SHP77 (cell line): ENCODE results near the gene FYB1.
"Not testable (repeated sequence)": the region's sequence is repeated elsewhere in the genome, so short reads cannot be mapped to it uniquely, and the experiment has no call there.

Experiments used
- DNase-seq, 2 experiments: peaks; one replicate each; lab custom pipeline; 2025; lab: John Stamatoyannopoulos, UW

Gene FYB1, protein sequence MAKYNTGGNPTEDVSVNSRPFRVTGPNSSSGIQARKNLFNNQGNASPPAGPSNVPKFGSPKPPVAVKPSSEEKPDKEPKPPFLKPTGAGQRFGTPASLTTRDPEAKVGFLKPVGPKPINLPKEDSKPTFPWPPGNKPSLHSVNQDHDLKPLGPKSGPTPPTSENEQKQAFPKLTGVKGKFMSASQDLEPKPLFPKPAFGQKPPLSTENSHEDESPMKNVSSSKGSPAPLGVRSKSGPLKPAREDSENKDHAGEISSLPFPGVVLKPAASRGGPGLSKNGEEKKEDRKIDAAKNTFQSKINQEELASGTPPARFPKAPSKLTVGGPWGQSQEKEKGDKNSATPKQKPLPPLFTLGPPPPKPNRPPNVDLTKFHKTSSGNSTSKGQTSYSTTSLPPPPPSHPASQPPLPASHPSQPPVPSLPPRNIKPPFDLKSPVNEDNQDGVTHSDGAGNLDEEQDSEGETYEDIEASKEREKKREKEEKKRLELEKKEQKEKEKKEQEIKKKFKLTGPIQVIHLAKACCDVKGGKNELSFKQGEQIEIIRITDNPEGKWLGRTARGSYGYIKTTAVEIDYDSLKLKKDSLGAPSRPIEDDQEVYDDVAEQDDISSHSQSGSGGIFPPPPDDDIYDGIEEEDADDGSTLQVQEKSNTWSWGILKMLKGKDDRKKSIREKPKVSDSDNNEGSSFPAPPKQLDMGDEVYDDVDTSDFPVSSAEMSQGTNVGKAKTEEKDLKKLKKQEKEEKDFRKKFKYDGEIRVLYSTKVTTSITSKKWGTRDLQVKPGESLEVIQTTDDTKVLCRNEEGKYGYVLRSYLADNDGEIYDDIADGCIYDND

DNA sequence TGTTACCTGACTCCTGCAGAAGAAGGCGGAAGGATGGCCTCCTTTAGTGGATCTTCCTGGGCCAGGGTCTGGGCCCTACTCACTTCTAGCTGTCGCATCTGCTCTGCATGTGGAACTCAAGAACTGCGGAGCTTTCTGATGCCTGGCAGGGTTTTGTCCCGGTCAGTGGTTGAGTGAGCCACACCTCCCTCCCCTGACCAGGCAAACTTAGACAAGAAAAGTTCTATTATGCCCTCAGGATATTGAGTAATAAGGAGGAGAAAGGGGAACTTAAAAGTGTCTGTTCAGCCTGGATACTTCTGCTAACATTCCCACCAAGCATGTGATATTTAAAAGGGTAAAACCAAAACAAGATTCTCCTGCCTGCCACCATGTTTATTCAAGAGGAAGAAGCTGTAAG lies at the start of gene FYB1:
TSS of gene FYB1 (minus strand) at position 127 of the 400 bp plus-strand sequence. CDS start 16,603 bp downstream, outside the sequence.
- DNase-seq = no peak

DNA sequence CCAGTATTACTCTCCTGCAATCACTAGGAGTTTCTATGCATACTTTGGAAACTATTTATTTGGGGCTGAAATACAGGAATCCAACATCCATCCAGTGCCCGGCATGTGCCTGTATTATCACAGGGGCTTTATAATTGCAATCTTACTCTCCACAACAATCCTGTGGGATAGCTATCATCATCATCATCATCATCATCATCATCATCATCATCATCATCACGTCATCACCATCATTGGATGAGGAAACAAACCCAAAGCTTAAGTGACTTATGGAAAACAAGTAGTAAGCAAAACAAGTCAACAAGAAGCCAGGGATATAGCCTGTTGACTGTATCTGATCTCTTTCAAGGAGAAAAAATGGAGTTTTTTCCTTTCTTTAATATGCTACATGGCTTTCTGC lies 47.8 kb upstream of the FYB1 start:
- no peak for DNase-seq

DNA sequence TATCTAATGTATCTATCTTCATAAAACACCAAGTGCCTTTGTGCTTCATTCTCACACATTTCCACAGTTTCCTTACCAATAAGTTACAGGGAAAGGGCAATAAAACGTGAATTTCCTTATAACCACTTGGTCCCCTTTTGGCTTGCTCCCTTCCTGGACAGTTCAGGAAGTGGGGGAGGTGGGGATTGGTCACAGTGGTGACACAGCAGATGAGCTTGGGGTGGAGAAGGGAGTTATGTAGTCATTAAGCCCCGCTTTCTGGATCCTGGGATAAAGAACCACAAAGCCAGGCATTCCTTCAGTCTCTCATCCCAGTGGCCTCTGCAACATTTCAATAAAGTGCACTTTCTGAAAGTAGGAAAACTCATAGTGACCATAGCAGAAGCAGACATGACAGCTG lies 47.1 kb upstream of the FYB1 start:
- no peak for DNase-seq

DNA sequence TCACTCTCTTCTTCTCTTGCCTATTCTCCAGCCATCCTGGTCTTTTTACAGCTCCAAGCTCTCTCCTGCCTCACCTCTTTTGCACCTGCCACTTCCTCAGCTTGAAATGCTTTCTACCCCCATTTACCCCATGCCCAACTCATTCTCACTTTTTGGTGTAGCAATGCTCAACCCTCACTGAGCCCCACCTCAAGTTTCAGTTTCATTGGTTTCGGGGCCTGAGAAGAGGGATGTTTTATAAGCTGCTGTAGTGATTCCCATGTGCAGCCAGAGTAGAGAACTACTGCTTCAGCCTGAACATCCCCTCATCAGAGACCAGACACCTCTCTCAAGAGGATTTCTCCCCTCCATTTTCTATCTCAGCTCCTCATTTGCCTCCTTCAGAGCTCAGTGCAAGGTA lies 45.2 kb upstream of the FYB1 start:
- no peak for DNase-seq

DNA sequence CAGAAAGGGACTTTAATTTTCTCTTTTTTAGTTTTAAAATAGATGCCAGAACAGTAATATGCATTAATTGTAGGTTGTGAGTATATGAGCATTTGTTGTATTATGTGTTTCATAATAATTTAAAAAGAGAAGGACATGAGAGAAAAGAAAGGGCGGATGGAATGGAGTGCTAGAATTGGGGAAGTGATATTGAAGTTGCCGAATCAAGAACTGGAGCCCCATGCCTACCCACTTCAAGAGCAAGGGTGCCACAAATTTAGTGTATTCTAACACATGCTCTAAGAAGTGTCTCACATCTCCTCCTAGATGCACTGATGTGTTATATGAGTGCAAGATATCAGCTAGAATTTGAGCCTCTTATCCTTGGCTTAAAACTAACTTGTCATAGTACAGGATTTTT lies 43.6 kb upstream of the FYB1 start:
- no peak for DNase-seq

DNA sequence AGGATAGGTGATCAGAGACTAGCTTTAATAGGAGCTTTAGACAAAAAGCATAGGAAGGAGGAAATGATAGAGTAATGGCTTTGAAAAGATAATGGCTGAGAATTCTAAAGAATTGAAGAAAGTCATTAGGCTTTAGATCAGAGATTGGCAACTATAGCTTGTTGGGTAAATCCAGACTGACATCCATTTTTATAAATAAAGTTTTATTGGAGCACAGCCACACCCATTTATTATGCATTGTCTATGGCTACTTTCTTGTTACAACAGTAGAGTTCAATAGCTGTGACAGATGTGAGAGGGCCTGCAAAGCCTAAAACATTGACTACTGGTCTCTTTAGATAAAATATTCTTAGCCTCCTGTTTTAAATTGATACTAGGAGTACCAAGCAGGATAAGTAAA lies 40.7 kb upstream of the FYB1 start:
- DNase-seq = no peak

DNA sequence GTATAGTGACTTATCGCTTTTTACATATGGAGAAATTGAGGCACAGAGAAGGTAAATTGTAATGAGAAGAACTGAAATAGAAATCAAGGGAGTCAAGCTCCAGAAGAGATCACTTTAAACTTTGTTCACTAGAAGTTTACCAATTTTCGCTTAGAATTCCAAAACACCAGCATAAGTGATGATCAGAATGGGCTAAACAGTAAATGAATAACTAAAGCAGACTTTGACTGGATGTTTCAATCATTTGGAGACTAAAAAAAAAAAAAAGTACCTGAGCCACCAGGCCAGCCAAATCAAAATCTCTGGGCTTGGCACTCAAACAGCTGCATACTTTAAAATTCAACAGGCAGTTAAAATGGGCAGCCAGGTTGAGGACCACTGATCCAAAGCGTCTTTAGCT lies 38.2 kb upstream of the FYB1 start:
- no peak for DNase-seq

DNA sequence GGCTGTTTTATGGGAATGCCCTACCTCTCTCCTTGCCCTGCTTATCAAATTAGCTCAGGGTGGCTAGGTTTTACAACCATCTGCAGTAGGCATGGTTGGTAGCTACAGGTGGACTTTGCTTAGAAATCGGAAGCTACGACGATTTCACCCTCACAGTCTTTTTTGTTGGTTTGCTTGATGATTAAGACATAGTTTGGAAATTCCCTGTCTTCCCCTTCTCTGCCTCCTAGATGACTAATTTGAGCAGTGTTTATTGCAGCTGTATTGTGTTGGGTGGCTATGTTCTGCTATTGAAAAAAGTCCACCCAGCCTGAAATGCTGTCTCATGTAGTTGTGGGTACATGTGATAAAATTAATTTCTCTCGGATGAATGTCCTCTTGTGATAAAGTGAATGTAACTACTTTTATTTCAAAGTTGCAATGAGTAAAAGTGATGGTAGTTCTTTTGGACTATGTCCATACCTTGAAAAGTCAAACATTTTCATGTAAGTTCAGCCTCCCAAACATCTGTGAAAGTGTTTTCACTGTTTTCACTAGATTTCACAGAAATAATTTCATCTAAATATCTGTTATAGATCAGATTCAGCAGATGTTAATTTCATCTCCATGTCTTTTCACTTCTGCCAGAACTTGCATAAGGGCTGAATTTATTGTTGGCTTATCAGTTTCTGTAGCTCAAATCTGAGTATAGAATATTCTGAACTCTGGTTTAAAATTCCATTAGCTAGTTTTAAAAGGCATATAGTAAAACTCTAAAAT lies 37.3 kb upstream of the FYB1 start:
- no peak for DNase-seq

DNA sequence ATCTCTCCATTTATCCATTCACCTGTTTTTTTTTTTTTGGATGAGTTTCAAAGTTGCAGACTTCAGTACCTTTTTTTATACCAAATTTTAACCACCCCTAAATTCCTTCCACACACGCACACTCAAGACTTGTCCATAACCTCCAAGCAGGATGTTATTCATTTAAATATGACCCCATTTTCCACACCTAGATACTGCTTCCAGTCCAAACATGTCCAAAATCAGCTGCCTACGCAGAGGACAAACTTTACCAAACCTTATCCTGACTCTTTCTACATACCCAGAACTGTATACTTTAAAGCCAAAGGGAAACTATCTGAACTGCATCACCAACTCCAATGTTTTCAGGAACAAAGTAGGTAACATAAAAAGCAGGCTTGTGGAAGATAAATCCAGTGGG lies 36.0 kb upstream of the FYB1 start:
- DNase-seq = no peak

DNA sequence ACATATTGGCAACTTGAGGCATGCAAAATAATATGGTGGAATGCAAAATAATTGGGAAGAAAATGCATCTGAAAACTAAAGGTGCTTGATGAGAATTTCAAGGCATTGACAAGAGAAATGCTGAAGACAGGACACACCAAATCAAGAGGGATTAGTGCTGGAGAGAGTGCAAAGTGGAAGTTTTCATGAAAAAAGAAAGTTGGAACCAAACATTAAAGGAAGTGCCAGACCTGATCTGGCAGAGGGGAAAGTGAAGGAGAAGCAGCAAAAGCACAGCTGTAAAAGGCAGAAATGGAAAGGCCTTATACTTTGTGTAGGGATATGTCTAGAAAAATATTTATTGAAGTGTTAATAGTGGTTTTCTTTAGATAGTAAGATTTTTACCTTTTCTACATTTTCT lies 35.3 kb upstream of the FYB1 start:
- DNase-seq = no peak

DNA sequence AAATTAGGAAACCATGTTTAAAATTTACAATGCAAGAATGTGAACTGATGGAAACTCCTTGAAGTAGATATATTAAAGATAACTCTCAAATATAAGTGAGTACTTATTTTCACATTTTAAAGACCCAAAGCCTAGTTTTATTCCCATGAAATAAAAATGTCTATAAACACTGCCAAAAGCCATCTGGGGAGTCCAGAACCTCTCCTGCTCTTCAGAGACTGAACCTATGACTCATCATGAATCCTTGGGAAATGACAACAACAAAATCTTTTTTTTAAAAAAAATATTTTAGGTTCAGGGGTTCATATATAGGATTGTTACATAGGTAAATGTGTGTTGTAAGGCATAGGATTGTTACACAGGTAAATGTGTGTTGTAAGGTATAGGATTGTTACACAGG lies 33.8 kb upstream of the FYB1 start:
- DNase-seq = no peak

DNA sequence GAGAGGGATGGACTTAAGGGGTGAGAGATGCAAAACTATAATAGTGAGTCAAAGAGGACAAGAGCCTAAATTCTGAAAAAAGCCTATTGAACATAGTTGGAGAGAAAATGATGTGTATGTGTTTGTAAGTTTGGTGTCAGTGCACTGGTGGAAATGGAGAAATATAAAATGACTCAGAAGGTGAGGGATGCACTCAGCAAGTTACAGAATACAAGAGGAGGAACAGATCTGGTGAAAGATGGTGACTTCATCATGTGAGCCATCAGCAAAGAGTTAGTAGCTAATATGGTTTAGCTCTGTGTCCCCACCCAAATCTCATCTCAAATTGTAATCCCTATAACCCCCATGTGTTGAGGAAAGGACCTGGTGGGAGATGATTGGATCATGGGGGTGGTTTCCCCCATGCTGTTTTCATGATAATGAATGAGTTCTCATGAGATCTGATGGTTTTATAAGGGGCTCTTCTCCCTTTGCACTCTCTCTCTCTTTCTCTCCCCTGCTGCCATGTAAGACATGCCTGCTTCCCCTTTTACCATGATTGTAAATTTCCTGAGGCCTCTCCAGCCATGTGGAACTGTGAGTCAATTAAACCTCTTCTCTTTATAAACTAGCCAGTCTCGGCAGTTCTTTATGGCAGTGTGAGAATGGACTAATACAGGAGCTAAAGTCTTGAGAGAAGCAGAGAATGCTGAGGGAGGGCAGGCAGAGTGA lies 30.4 kb upstream of the FYB1 start:
- DNase-seq = no peak

DNA sequence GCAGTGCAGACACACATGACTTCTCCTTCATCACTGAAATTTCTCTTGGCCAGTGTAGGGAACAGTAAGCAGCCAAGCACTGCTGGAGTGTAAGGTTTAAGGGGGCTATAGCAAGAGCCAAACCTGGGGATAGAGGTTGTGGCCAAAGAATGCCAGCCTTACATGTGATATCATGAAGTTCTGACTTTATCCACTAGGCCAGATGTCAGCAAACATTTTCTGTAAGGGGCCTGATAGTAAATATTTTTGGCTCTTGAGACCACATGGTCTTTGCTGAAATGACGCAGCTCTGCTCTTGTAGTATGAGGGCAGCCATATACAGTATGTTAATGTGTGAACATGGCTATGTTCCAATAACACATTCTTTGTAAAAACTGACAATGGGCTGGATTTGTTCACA lies 29.7 kb upstream of the FYB1 start:
- DNase-seq = no peak

DNA sequence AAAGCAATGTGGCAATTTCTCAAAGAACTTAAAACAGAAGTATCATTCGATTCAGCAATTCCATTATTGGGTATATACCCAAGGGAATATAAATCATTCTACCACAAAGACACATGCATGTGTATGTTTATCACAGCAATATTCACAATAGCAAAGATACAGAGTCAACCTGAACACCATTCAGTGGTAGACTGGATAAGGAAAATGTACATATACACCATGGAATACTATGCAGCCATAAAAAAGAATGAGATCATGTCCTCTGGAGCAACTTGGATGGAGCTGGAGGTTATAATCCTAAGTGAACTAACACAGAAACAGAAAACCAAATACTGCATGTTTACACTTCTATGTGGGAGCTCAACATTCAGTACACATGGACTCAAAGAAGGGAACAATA lies 21.4 kb upstream of the FYB1 start:
- no peak for DNase-seq

DNA sequence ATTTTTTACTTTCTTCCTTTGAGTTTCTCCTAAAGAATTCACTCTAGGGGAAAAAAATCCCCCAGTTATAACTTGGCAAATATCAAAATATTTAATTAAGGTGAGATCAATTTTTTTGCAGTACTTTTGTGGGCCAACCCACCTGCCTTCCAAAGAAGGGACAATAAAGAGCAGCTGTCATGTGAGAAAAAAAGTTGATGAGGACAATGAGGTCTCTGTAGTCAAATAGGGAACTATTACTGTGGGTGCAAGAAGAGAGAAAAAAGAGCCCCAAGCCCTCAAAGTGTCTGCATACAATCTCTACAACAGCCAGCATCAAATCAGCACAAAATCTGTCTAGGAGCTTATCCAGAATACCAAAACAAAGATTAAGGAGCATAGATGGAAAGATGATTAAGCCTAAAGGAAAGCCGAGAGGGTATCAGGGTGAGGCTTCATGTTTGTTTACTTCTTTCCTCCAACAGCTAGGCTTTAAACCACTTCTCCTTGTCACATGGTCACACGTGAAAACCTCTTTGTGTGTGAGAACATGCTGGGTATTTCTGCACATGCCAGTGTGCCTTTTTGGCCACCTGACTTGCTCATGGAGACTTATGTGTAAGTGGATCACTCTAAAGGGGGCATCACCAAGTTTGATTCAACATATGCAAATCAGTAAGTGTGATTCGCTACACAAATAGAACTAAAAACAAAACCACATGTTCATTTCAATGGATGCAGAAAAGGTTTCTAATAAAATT lies 19.2 kb upstream of the FYB1 start:
- no peak for DNase-seq

DNA sequence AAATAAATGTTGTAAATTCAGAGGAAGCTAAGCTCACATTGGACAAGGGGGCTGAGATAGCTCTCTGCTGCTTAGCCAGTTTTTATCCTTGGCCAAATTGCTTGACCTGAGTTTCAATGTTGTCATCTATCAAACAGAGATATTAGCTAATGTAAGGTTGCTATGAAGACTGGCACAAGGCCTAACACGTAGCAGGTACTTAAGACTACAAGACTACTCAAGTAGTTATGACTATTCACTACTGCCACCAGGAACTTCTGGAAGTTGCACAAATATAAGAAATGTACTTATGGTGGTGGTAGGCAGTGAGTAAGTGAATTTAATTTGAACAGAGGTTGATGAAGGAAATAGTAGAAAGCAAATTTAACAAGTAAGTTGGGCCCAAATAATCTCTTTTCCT lies 17.4 kb upstream of the FYB1 start:
- no peak for DNase-seq

DNA sequence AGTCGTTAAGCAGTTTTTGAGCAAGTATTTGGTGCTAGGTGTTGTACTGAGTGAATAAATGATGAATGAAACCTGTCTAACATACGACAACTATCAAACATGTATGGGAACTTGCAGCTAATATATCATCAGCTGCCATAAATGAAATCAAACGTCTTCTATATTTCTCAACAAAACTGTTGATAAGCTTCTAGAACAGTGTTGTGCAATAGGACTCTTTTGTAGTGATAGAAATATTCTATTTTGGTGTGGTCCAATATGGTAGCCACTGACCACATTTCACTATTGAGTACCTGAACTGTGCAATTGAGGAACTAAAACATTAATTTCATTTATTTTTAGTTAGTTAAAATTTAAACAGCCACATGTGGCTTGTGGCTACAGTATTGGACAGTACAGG lies 16.3 kb upstream of the FYB1 start:
- DNase-seq = no peak

DNA sequence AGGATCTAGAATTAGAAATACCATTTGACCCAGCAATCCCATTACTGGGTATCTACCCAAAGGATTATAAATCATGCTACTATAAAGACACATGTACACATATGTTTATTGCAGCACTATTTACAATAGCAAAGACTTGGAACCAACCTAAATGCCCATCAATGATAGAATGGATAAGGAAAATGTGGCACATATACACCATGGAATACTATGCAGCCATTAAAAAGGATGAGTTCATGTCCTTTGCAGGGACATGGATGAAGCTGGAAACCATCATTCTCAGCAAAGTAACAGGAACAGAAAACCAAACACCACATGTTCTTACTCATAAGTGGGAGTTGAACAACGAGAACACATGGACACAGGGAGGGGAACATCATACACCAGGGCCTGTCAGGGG lies 15.1 kb upstream of the FYB1 start:
- DNase-seq = not testable (repeated sequence)

DNA sequence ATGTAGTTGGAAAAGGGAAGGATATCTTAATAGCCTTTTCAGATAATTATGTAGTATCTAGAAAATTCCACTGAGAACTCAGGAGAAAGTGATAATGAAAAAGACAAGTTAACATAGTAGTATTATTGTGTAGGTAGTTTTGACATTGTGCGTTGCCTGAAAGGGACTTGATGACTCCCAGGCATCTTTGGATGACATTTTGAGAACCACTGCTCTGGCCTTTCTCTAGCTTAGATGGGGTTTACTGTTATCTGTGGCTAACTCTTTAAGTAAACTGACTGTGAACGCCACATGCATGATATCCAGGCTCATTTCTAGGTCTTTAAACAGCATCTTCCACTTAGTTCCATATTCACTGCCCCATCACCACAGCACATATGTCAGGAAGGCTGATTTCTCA lies 14.4 kb upstream of the FYB1 start:
- DNase-seq = no peak

DNA sequence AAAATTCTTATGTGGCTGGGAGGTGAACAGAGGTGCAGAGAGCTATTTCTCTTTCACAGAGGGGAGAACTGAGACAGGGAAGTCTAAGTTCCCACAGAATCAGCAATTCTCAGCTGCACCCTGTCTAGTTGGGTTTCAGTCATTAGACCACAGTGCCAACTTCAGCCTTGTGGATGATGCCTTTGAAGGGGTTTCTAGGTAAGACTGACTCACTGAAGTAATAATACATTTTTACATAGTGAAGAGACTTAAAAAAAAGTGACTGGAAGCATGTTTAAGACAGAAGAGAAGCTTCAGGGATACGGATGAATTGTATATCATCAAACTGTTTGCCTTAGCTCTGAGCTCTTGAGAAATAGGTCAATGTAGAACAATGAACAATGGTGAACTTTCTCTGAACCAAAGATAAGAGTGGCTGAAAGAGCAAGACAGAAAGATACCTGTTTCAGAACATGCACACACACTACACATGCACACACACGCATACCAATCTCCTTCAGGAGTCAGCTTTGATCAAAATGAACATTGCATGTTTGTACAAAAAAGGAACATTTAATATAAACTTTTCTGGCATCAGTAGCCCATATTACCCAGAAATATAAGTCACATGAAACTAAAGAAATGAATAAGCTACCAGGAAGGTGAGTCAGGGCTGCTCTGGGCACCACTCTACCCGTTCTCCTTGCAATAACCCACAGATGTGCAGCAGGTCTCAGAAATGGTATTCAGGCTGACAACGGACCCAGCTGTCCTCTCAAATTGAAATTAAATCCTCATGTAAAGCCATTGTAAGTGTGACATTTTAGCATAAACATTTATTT lies 12.6 kb upstream of the FYB1 start:
- DNase-seq = no peak
